ENCODE data around the gene XXYLT1.
"Not testable (repeated sequence)": the region's sequence is repeated elsewhere in the genome, so short reads cannot be mapped to it uniquely, and the experiment has no call there.

Gene XXYLT1

DNA sequence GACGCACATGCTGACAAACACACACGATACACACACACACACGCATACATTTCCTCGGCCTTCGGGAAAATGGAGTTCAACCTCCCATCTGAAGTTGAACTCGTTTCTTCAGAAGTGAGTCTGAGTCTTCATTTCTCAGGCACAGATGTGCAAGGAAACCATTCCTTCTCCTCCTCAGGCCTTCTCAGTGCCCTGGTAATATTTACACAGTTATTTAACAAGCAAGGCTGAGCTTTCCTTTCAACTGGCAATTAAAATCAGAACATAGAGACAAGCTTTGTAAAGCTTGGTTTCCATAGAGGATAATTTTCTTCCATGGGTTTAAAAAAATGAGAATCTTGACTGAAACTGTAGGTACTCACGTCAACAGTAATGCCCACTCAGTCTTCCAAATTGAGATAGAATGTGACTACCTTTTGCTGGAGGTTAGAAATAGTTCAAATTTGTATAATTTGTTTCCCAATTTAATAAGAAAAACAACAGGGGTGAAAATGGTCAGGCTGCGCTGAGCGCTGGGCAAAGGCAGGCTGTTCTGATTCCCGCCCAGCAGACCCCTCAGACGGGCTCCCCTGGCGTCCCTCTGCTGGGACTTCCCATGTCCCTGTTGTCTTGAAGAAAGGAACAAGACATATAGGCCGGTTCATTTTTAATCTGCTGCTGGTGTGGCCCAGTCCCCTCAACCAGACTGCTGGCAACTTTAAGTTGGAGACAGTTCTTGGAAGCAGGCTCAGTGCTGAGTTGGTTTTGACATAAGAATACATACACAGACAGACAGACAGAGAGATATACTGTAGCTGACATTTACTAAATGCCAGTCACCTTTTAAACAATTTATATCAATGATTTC, 174.3 kb downstream of the XXYLT1 start:
- no peak for DNase-seq (ENCODE audit: low spot score)

DNA sequence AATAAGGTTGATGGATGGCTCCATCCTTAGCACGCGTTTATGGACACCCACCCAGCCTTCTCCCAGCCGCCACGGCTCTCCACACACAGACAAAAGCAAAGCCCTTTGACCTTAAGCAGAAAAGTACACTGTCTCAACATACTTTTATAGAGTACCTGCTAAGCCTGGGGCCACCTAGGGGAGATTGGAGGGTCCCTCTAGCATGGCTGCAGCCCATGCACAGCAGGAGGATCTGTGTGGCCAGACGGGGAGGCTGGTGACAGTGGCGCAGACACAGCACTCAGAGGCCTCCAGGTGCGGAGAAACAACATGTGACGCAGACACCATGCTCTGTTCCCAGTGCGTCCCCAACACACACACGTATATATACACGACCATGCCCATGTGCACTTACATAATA, 174.9 kb downstream of the XXYLT1 start:
- no peak for DNase-seq (ENCODE audit: low spot score)

DNA sequence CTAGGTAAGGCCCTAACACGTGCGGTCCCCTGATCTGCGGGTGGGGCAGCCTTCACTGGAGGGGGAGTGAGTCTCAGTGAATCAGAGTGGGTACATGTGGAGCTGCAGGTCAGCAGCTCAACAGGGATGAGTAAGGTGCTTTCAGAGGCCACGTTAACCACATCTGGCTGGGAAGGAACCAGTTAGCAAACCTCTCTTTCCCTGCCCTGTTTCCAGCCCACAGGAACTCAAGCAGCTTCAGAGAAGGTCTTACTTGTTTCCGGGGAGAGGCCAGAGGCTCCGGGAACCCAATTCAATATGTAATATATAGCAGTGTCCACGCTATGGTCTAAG, 175.3 kb downstream of the XXYLT1 start:
- no peak for DNase-seq (ENCODE audit: low spot score)

DNA sequence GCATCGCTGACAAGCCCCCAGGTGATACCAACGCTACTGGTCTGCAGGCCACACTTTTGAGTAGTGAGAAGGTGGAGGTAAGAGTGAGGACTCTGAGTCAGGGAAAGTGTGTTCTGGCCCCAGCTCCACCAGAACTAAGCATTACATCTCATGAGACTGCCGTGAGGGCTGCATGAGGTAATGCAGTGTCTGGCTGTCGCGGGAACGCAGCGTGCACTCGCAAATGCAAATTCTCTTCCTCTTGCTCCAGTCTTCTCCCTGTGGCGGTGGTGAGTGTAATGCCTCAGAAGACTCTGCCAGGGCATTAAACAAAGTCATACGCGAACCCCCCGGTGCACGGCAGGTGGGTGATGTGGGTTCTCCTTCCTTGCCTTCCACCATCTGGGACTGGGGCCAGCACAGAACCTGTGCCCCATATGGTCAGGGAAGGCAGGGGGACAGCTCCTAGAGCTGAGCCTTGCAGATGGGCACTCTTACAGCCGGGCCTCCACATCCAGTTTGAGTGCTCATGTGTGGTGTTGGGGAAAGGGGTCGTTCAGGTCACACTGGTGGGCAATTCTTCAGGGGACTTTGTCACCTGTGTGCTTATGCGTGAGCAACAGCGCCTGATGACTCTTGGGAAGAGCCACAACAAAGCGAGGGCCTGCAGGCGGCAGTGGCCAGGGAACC, 175.8 kb downstream of the XXYLT1 start:
- DNase-seq (ENCODE audit: low spot score) = no peak

DNA sequence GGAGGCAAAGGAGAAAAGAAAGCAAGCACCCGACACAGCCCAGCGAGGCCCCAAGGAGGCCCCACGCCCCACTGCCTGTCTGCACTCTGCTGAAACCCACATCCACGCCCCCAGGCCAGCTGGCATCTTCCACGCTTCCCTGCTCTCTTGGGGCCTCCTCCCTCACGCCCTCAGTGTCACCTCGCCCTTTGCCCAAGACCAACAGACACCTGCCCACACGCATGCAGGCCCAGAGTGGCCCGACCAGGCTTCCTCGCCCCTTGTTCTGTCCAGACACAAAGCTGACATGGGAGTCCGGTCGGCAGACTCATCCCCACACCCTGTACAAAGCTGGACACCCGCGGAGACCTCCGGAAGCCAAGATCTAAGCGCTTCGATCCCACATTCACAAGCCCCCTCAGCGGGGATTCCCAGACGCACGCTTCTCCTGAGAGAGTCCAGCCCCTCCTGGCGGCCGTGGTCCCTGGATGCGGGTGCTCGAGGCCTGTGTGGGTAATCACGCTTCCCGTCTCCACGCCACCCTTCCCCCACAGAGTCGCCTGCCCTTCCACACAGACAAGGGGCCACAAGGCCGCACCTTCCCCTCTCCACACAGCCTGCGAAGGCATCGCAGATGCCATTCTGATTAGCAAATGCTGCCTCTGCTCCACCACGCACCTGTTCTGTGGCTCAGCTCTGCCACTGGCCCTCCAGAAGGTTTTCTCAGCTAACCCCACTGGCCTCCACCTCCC, 176.6 kb downstream of the XXYLT1 start:
- DNase-seq (ENCODE audit: low spot score) = no peak

DNA sequence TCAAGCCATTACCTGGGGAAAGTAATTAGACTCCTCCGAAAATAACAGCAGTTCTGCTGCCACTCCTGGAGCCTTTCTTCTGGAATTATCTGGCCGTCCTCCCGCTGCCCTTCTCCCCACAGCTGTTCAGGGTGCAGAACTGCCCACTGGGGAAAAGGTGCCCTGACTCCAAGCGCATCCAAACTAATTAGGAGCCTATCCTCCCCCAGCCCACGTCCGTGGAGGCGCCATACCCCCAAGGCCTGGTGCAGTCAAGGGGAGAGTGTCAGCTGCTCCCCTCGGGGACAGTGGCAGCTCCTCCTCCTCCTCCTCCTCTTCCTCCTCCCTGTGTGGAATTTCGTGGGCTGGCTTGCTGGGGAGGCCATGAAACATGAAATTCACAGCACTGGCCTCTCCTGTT, 177.2 kb downstream of the XXYLT1 start:
- DNase-seq (ENCODE audit: low spot score) = no peak

DNA sequence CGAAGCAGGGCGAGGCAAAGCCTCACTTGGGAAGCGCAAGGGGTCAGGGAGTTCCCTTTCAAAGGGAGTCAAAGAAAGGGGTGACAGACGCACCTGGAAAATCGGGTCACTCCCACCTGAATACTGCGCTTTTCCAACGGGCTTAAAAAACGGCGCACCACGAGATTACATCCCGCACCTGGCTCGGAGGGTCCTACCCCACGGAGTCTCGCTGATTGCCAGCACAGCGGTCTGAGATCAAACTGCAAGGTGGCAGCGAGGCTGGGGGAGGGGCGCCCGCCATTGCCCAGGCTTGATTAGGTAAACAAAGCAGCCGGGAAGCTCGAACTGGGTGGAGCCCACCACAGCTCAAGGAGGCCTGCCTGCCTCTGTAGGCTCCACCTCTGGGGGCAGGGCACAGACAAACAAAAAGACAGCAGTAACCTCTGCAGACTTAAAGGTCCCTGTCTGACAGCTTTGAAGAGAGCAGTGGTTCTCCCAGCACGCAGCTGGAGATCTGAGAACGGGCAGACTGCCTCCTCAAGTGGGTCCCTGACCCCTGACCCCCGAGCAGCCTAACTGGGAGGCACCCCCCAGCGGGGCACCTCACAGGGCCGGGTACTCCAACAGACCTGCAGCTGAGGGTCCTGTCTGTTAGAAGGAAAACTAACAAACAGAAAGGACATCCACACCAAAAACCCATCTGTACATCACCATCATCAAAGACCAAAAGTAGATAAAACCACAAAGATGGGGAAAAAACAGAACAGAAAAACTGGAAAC, 182.9 kb downstream of the XXYLT1 start:
- not testable (repeated sequence) for DNase-seq (ENCODE audit: low spot score)

DNA sequence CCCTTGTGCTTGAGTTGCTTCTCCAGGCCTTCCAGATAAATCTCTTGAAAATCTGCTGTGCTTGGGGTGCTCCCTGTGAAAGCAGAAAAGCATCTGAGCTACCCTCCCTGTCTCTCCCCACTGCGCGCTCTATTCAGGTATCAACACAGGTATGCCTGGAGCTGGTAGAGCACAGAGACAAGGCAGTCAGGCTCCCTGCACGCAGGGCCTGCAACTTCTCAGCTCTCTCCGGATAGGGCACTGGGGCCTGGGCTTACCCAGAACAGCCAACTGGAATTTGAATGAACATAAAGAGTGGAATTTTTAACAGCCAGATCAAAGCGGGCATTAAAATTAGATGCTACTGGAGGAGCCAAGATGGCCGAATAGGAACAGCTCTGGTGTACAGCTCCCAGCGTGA, 183.6 kb downstream of the XXYLT1 start:
- DNase-seq (ENCODE audit: low spot score) = no peak

DNA sequence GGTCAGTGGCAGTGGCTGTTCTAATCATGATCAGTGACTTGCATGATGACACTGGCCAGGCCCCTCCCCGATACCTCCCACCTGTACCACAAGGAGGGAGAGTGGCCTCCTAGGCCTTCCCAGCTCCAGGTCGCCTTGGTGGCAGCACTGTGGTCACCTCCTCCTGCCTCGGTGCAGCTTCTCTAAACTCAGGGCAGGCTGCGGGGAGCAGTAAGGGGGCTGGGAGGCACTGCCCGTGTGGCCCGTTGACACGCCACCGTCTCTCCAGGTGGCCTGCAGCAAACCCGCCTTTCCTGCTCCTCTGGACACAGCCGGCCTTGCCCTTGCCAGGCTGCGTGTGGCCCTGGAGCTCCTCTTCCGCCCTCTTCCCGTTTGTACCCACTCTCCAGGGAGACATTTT, 184.1 kb downstream of the XXYLT1 start:
- no peak for DNase-seq (ENCODE audit: low spot score)

DNA sequence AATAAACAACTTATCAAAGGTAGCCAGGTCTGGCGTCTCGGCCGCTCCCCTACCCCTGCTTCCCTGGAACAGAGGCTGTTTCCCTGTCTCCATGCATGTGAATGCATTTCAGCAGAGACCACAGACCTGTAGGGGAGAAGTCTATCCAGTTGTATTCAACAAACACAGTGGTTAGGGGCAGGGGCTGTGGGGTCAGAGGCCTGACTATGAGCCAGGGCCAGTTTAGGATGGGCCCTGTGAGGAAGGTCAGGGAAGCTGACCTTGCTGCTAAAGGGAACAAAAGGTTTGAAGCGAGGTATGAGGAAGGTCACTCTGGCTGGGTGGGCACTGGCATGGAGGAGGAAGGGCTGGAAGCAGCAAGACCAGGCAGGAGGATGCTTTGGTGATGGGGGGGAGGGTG, 184.6 kb downstream of the XXYLT1 start:
- no peak for DNase-seq (ENCODE audit: low spot score)

DNA sequence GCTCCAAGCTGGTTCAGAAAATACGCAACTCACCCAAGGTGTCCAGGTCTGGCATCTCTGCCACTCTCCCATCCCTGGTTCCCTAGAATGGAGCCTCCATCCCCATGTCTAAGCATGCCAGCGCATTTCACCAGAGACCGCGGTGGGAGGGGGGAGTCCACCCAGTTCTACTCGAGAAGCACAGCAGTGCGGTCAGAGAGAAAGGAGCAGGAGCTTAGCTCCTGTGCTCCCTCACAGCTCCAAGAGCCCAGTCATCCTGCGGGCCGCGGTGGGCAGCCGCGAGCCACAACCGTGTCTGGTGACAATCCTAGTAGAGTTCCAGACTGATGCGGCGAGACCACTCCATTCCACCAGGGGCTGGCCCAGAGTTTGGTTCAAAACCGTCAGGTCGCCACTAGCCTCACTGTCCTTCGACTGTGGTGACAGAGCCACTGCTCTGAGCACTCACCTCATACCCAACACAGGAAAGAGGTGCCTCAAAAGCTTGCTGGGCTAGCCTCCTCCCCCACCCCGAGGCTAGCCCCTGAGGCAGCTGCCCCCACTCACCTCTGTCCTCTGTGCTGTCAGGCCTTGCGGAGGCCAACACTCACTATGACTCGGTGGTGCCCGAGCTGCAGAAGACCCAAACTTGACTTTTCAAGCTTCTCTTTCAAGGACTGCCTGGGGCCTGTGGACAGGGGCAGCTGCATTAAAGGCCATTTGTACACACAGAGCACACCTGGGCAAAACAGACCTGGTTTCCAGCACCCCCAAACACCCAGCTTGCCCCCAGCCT, 185.4 kb downstream of the XXYLT1 start:
- no peak for DNase-seq (ENCODE audit: low spot score)

DNA sequence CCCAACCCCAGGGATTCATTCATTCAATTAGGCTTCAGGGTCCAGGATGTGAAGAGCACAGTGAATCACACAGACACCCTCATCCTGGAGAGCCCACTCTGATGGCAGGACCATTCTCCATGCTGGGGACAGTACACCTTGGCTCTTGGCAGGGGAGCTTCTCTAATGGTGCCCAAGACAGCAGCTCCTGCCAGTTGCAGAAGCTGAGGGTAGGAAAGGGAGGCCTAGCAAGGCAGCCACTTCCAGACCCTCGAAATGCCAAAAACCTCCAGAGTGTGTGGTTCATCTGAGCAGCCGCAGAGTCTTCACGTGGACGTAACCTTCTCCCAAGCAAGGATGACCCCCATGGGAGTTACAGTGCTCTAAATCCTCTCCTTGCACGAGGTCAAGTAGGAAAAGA, 186.2 kb downstream of the XXYLT1 start:
- DNase-seq (ENCODE audit: low spot score) = no peak

DNA sequence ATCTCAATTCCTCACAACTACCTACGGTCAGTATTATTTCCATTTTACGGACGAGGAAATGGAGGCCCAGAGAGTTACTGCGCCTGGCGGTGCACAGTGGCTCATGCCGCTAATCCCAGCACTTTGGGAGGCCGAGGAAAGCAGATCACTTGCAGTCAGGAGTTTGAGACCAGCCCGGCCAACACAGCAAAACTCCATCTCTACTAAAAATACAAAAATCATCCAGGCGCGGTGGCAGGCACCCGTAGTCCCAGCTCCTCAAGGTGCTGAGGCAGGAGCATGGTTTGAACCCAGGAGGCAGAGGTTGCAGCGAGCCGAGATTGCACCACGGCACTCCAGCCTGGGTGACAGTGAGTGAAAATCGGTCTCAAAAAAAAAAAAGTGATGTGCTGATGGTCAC, 187.3 kb downstream of the XXYLT1 start:
- DNase-seq (ENCODE audit: low spot score) = no peak

DNA sequence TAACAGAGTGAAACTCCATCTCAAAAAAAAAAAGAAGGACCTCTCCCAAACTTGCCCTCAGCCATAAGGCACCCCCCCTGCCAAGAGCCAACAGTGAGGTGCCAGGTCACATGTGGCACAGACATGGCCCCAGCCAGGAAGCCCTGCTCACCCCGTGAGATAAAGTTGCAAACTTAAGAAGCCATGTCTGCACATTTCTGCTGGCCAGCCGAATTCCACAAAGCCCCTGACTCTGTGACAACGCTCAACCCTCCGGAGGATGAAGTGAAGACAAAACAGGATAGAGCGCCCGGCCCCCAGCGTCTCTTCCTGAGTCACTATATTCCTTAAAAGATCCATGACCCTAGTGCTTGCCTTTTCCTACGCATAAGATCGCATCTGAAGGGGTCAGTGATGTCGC, 188.1 kb downstream of the XXYLT1 start:
- DNase-seq (ENCODE audit: low spot score) = no peak

DNA sequence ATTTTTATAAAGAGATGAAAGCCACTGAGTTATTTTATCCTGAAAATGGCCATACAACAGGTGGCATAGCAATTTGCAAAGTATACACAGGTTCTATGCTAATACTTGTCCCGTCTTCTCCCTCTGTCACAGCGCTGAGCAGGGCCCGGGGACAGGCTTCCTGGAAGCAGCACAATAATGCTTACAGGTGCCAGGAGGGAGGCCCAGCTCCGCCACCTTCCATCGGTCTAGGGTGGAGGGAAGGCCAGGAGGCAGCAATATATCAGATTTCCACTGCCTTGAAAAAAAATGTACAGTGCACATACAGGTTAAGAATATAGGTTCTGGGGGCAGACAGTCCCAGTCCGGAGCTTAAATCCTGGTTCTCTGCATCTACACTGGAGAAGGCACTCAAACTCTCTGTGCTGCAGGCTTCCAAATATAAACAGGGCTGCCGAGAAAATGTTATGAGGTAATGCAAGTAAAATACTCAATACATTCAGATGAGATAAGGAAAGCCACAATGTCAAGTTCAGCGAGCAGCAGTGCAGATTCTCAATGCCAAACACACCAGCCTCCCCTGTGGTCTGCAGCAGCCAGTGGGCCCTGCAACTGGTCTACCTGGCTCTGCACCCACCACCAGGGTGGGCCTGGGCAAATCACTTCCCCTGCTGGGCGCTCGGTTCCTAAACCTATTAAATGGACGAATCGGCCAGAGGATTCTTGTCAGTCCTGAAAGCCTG, 189.6 kb downstream of the XXYLT1 start:
- DNase-seq (ENCODE audit: low spot score) = no peak

DNA sequence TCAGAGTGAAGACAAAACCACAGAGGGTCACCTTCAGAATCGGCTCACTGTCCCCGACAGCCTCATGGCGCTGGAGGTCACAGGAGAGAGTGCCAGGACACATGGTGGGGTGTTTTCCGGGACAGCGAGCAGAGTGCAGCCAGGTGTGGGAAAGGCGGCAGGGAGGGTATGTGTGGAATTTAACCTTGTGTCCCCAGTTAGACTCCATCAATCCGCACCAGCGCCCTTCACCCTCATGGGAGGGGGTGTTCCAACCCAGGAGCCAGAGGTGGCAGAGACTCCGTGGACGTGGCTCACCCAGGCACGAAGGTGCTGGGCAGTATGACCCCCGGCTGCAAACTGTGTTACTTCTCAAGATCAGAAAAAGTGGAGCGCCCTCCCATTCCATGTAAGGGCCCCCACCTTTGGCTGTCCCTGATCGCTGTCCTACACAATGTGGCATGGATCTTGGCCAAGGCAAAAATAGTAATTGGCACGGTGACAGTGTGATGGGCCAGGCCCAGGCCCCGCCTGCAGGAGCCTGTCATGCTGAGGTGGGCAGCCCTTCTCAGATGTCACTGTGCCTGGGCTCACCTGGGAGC, 190.3 kb downstream of the XXYLT1 start:
- DNase-seq (ENCODE audit: low spot score) = no peak

DNA sequence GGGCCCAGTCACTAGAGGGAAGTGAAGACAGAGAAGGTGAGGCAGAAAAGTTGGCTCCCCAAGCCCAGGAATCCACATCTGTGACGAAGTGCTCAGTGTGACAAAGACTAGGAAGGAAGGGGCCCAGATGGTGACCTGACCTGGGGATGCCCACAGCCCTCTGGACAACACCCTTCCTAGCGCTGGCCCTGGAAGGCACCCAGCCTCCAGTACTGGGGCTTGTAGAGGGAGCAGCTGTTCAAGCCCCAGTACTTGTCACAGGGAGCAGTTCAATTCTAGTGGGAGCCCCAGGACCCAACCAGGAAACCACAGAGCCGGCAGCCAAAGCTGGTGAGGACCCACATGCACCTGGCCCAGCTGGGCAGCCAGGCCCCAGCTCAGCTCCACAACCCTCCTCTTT, 190.8 kb downstream of the XXYLT1 start:
- DNase-seq (ENCODE audit: low spot score) = no peak

DNA sequence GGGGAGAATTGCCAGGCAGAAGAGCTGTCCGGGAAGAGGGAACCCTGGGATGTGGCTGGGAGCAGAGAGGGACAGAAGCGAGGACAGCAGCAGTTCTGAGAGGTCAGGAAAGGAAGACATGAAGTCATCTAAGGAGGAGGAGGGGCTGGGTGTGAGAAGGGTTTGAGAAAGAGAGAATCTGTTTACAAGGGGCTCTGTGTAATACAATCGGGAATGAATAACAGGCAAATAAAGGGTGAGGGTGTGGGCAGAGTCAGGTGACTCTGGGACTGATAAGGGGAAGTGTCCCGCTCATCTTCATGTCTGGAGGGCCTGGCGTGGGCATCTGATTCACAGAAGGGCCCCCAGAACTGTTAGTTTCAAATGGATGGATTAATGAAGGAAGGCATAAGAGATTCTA, 191.3 kb downstream of the XXYLT1 start:
- DNase-seq (ENCODE audit: low spot score) = no peak

DNA sequence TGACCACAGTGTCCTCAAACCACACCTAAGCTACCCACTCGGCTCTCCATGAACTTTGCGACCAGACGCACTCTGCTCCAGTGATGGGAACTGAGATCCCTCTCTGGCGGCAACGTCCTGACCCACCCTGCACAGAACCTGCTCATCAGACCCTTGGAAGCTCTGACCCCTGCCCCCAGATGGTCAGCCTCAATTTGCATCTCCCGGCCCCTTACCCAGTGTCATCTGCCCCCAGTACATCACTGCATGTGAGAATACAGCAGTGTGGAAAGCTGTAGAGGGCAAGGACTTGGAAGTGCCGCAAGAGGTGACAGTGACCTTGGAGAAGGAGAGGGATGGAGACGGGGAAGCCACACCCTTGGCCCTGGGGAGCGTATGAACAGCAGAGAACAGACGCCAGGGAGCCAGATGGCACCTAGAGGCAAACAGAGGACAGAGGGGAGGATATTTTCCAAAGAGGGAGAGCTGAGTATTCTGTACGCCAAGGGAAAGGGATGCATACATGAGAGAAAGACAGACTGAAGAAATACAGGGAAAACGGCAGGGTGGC, 192.0 kb downstream of the XXYLT1 start:
- no peak for DNase-seq (ENCODE audit: low spot score)
